GM18502 (cell line): Measurements from ENCODE around the gene AFAP1.

Experiments used
- ATAC-seq: cut with Tn5 transposase; IDR thresholded peaks from one replicate; pipeline ENCODE4 v1.9.1; 2021; ENCODE audit warnings: mild to moderate bottlenecking; ENCODE audit not compliant: unreplicated experiment, poor library complexity

The AFAP1 gene

GRCh38 chr4:7898385-7898784 lies 41.3 kb downstream of the AFAP1 start:
- no peak for ATAC-seq

- no peak for ATAC-seq
These were observed 41.9 kb downstream of the AFAP1 start for GRCh38 chr4:7897811-7898210.

GRCh38 chr4:7894677-7895181 lies 44.9 kb downstream of the AFAP1 start:
- ATAC-seq = no peak

GRCh38 chr4:7894098-7894676 lies 45.5 kb downstream of the AFAP1 start:
- ATAC-seq = no peak

GRCh38 chr4:7893539-7893938 lies 46.1 kb downstream of the AFAP1 start:
- ATAC-seq = no peak

GRCh38 chr4:7892212-7893019 lies 47.2 kb downstream of the AFAP1 start:
- no peak for ATAC-seq

- no peak for ATAC-seq
These were observed 48.8 kb downstream of the AFAP1 start for GRCh38 chr4:7890635-7891393.

- no peak for ATAC-seq
These were observed 52.2 kb downstream of the AFAP1 start for GRCh38 chr4:7887436-7887835.

- ATAC-seq = no peak
These were observed 53.4 kb downstream of the AFAP1 start for GRCh38 chr4:7886007-7886973.

- ATAC-seq = no peak
These were observed 54.2 kb downstream of the AFAP1 start for GRCh38 chr4:7885216-7886006.

- no peak for ATAC-seq
These were observed 59.0 kb downstream of the AFAP1 start for GRCh38 chr4:7880683-7881082.

GRCh38 chr4:7879127-7879526 lies 60.5 kb downstream of the AFAP1 start:
- no peak for ATAC-seq

- ATAC-seq = no peak
These were observed 61.3 kb downstream of the AFAP1 start for GRCh38 chr4:7878323-7878722.

GRCh38 chr4:7877176-7877575 lies 62.5 kb downstream of the AFAP1 start:
- ATAC-seq = no peak

GRCh38 chr4:7876201-7876875 lies 63.3 kb downstream of the AFAP1 start:
- no peak for ATAC-seq

- no peak for ATAC-seq
These were observed 64.8 kb downstream of the AFAP1 start for GRCh38 chr4:7874838-7875237.

GRCh38 chr4:7873881-7874280 lies 65.8 kb downstream of the AFAP1 start:
- ATAC-seq = no peak

- ATAC-seq = no peak
These were observed 67.3 kb downstream of the AFAP1 start for GRCh38 chr4:7872264-7872771.
